ENCODE results near the gene CD48.

DNA sequence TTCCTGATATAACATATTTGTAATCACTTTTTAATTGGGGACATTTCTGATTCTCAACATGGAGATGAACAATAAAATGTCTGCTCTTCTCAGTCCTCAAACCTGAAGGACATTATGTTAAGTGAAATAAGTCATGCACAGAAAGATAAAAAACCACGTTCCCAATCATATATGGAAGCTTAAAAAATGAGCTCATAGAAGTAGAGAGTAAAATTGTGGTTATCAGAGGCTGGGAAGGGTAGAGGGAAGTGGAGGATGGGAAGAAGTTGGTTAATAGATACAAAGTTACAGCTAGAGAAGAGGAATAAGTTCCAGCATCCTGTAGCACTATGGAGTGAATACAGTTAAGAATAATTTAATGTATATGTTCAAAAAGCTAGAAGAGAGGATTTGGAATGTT is 1.5 kb upstream of the CD48 start:
- TF ChIP-seq, protein P1, sequence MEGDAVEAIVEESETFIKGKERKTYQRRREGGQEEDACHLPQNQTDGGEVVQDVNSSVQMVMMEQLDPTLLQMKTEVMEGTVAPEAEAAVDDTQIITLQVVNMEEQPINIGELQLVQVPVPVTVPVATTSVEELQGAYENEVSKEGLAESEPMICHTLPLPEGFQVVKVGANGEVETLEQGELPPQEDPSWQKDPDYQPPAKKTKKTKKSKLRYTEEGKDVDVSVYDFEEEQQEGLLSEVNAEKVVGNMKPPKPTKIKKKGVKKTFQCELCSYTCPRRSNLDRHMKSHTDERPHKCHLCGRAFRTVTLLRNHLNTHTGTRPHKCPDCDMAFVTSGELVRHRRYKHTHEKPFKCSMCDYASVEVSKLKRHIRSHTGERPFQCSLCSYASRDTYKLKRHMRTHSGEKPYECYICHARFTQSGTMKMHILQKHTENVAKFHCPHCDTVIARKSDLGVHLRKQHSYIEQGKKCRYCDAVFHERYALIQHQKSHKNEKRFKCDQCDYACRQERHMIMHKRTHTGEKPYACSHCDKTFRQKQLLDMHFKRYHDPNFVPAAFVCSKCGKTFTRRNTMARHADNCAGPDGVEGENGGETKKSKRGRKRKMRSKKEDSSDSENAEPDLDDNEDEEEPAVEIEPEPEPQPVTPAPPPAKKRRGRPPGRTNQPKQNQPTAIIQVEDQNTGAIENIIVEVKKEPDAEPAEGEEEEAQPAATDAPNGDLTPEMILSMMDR (IDR thresholded peaks at IDR 0.05) = no peak
- no peak for TF ChIP-seq EZH2 (IDR thresholded peaks at IDR 0.05; ENCODE audit: borderline replicate concordance, insufficient read depth, low read depth, low read length, poor library complexity, severe bottlenecking)
